GM12878 (cell line): ENCODE results near the gene HNRNPH3.

Experiments
- BRCA1 ChIP-seq: IDR thresholded peaks from 2 replicates; pipeline ENCODE4 v1.6.1; 2011; ENCODE audit warnings: low read depth, low read length, improper control_type of control experiment
- CBX5 ChIP-seq: sonication (generic); IDR thresholded peaks from 2 replicates; pipeline ENCODE4 v1.6.1; 2016; ENCODE audit warnings: low read depth, moderate library complexity, mild to moderate bottlenecking, inconsistent platforms
- CTCF ChIP-seq, 3 experiments: IDR thresholded peaks in 2 of 3; conservative IDR thresholded peaks in 1 of 3; 2 replicates each; pipeline ENCODE4 v1.5.1; 2011; ENCODE audit warnings: low read depth in 3 of 3, low read length in 3 of 3, mild to moderate bottlenecking in 3 of 3, control low read depth in 2 of 3, moderate library complexity in 2 of 3, inconsistent platforms in 1 of 3, mixed read lengths in 1 of 3; ENCODE audit not compliant: control insufficient read depth in 2 of 3, insufficient read depth in 1 of 3; ENCODE audit errors: extremely low read depth in 1 of 3
- ESRRA ChIP-seq: IDR thresholded peaks from 2 replicates; pipeline ENCODE4 v1.6.1; 2012; ENCODE audit warnings: mild to moderate bottlenecking, low read length, improper control_type of control experiment
- FOS ChIP-seq: IDR thresholded peaks from 3 replicates; pipeline ENCODE4 v1.6.1; 2011; ENCODE audit warnings: borderline replicate concordance; ENCODE audit not compliant: insufficient read length; ENCODE audit errors: extremely low read depth
- HDAC6 ChIP-seq: fragments of 200-600 bp; sonication (generic); IDR thresholded peaks from one replicate; pipeline ENCODE4 v1.8.0; 2017; ENCODE audit warnings: antibody characterized with exemption; ENCODE audit not compliant: unreplicated experiment
- NBN ChIP-seq: fragments of 450-650 bp; IDR thresholded peaks from 2 replicates; pipeline ENCODE4 v1.6.1; 2016
- POLR2AphosphoS5 ChIP-seq: IDR thresholded peaks from 2 replicates; pipeline ENCODE4 v1.6.1; 2011; ENCODE audit warnings: mild to moderate bottlenecking, low read length, inconsistent platforms
- RB1 ChIP-seq: fragments of 450-650 bp; formaldehyde crosslinking; IDR thresholded peaks from 2 replicates; pipeline ENCODE4 v1.6.1; 2017; ENCODE audit warnings: mild to moderate bottlenecking, borderline replicate concordance
- SMC3 ChIP-seq: IDR thresholded peaks from 2 replicates; pipeline ENCODE4 v1.6.1; 2011; ENCODE audit warnings: low read length, improper control_type of control experiment, borderline replicate concordance
- SUZ12 ChIP-seq: fragments of 200-600 bp; sonication (generic); IDR thresholded peaks from one replicate; pipeline ENCODE4 v1.6.1; 2018; ENCODE audit warnings: antibody characterized with exemption, mild to moderate bottlenecking; ENCODE audit not compliant: unreplicated experiment
- USF2 ChIP-seq: IDR thresholded peaks from 2 replicates; pipeline ENCODE4 v1.6.1; 2011; ENCODE audit warnings: low read depth, low read length, improper control_type of control experiment, borderline replicate concordance
- ZZZ3 ChIP-seq: IDR thresholded peaks from 2 replicates; pipeline ENCODE4 v1.6.1; 2011; ENCODE audit warnings: low read depth; ENCODE audit not compliant: control insufficient read depth, insufficient read length

- TF ChIP-seq ESRRA (no peak), CTCF (IDR thresholded peaks at IDR 0.05 in 2 of 3, conservative IDR thresholded peaks at IDR 0.05 in 1 of 3; ENCODE audit: control insufficient read depth in 2 of 3, extremely low read depth in 1 of 3, insufficient read depth in 1 of 3, low read depth in 3 of 3, low read length in 3 of 3) (no peak), FOS (no peak), USF2 (no peak), SUZ12 (no peak), RB1 (no peak), POLR2AphosphoS5 (no peak), SMC3 (no peak), HDAC6 (no peak), CBX5 (no peak), ZZZ3 (no peak), NBN (no peak), BRCA1 (no peak)
These were observed 30.6 kb upstream of the HNRNPH3 start for GRCh38 chr10:68301301-68301700.
